Neural crest cell (in vitro differentiated cells): ENCODE results near the gene COPS2. TPM values are rescaled to one million over a fixed set of nuclear protein-coding genes. Genes with fewer than 3 reads are reported as not detected.

Experiments used
- DNase-seq: peaks from one replicate; pipeline ENCODE4 v3.0.0; 2021; ENCODE audit warnings: low read depth, mixed read lengths, low spot score
- H3K27ac Mint-ChIP-seq: one replicate; pipeline ENCODE4 v1.8.0; 2021; ENCODE audit warnings: mild to moderate bottlenecking, mixed read lengths; ENCODE audit not compliant: unreplicated experiment
- H3K27me3 Mint-ChIP-seq: 2 replicates; pipeline ENCODE4 v1.8.0; 2021; ENCODE audit warnings: low read depth, mild to moderate bottlenecking, mixed read lengths
- H3K36me3 Mint-ChIP-seq: 2 replicates; pipeline ENCODE4 v1.8.0; 2021; ENCODE audit warnings: low read depth, mild to moderate bottlenecking, mixed read lengths
- H3K4me1 Mint-ChIP-seq: 2 replicates; pipeline ENCODE4 v1.8.0; 2021; ENCODE audit warnings: mixed read lengths
- H3K4me3 Mint-ChIP-seq: one replicate; pipeline ENCODE4 v1.8.0; 2021; ENCODE audit warnings: mild to moderate bottlenecking, mixed read lengths
- H3K9me3 Mint-ChIP-seq: 2 replicates; pipeline ENCODE4 v1.8.0; 2021; ENCODE audit warnings: mixed read lengths
- CTCF ChIP-seq: fragments of 200-600 bp; sonication (generic); conservative IDR thresholded peaks from 2 replicates; pipeline ENCODE4 v1.5.0; 2021; ENCODE audit warnings: antibody characterized with exemption, mild to moderate bottlenecking
- total RNA-seq: library from RNA; stranded (reverse); gene quantifications from 2 replicates; pipeline ENCODE4 v1.2.1, GENCODE V29; 2021

The COPS2 gene
- total RNA-seq, 1 donor from 2014 or later, result 92.8 TPM

- Mint-ChIP-seq H3K9me3 (peaks cover 3% of the 10 kb centered on the region), H3K4me1 (peaks cover 4% of the 10 kb centered on the region), H3K27ac (peak overlapping the region; percentile 6), H3K4me3 (no peak overlapping the region), H3K36me3 (peaks cover 11% of the 10 kb centered on the region), H3K27me3 (no peaks in the 10 kb centered on the region)
- no peak for DNase-seq
- no peak for TF ChIP-seq CTCF
Observed at GRCh38 chr15:49120832-49121231, 34.6 kb downstream of the COPS2 start.

- no peak for TF ChIP-seq CTCF
- Mint-ChIP-seq H3K4me3 (no peak overlapping the region), H3K36me3 (peaks cover 48% of the 10 kb centered on the region), H3K27ac (no peak overlapping the region), H3K27me3 (no peaks in the 10 kb centered on the region), H3K9me3 (peaks cover 21% of the 10 kb centered on the region), H3K4me1 (peaks cover 4% of the 10 kb centered on the region)
- no peak for DNase-seq
Observed at GRCh38 chr15:49116108-49116857, 39.1 kb downstream of the COPS2 start.

- H3K36me3 Mint-ChIP-seq, result peaks cover 54% of the 10 kb centered on the region
- H3K4me1 Mint-ChIP-seq, result peaks cover 4% of the 10 kb centered on the region
- no peak overlapping the region for H3K4me3 Mint-ChIP-seq
- H3K27me3 Mint-ChIP-seq, result no peaks in the 10 kb centered on the region
- no peak for DNase-seq
- TF ChIP-seq CTCF, result no peak
- H3K9me3 Mint-ChIP-seq, result peaks cover 21% of the 10 kb centered on the region
- H3K27ac Mint-ChIP-seq, result no peak overlapping the region
Observed at GRCh38 chr15:49115062-49115461, 40.3 kb downstream of the COPS2 start.

- no peaks in the 10 kb centered on the region for H3K27me3 Mint-ChIP-seq
- no peak for TF ChIP-seq CTCF
- no peaks in the 10 kb centered on the region for H3K4me1 Mint-ChIP-seq
- H3K36me3 Mint-ChIP-seq, result peaks cover 47% of the 10 kb centered on the region
- H3K9me3 Mint-ChIP-seq, result peaks cover 18% of the 10 kb centered on the region
- H3K27ac Mint-ChIP-seq, result no peak overlapping the region
- DNase-seq, result no peak
- H3K4me3 Mint-ChIP-seq, result no peak overlapping the region
Observed at GRCh38 chr15:49110158-49110944, 45.0 kb downstream of the COPS2 start.

GRCh38 chr15:49103002-49103401, 52.4 kb downstream of the COPS2 start:
- Mint-ChIP-seq H3K36me3 (peaks cover 2% of the 10 kb centered on the region), H3K4me1 (no peaks in the 10 kb centered on the region), H3K9me3 (no peaks in the 10 kb centered on the region), H3K27me3 (no peaks in the 10 kb centered on the region), H3K4me3 (no peak overlapping the region), H3K27ac (no peak overlapping the region)
- DNase-seq, result no peak
- TF ChIP-seq CTCF, result no peak
